LNCaP clone FGC (cell line): Measurements from ENCODE around the gene MSL1.

Source experiments
- DNase-seq: peaks from one replicate; pipeline ENCODE4 v3.0.0-alpha.2; 2011; ENCODE audit warnings: low read depth
- H3K4me3 ChIP-seq: 2 replicates; pipeline ENCODE4 v1.5.1; 2011; ENCODE audit warnings: mild to moderate bottlenecking, low read depth, low read length, control low read depth
- TF ChIP-seq, protein P1 (sequence below): IDR thresholded peaks from 2 replicates; pipeline ENCODE4 v1.5.1; 2012; ENCODE audit warnings: mild to moderate bottlenecking; ENCODE audit not compliant: control insufficient read depth, insufficient read depth; ENCODE audit errors: extremely low read depth

The MSL1 gene

DNA sequence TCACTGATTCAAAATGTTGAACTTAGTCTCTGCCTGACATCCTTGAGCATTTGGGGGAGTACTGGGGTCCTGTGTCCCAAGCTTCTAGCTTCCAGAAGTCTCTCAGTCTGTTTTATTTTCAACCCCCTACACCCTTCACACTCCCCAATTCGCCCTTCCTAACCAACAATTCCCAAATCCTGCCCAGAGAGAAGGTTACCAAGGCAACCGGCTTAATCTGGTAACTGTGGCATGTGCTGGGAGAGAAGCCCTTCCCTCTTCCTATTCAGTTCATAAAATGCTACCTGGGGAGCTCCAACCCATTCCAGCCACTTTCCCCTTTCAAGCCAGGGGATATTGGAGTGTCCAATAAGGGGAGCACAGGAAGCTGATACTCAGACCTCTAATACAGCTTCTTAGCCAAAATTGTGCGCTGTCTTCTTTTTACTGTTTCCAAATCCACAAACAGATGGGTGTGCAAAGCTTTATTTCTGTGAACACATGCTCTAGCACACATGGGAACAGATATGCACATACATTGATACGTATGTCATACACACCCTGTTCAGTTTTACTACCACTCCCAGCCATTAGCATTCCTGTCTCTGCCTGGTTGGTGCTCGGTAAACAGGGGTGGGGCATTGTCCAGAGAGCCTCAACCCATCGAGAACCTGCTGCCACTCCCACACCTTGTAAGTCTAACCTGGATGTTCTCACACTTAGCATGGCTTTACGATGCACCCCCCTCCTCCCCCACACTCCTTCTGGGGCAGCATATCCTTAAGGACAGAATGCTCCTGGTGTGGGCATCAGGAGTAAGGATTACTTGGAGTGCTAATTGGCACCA lies 54.4 kb downstream of the MSL1 start:
- TF ChIP-seq, protein P1, sequence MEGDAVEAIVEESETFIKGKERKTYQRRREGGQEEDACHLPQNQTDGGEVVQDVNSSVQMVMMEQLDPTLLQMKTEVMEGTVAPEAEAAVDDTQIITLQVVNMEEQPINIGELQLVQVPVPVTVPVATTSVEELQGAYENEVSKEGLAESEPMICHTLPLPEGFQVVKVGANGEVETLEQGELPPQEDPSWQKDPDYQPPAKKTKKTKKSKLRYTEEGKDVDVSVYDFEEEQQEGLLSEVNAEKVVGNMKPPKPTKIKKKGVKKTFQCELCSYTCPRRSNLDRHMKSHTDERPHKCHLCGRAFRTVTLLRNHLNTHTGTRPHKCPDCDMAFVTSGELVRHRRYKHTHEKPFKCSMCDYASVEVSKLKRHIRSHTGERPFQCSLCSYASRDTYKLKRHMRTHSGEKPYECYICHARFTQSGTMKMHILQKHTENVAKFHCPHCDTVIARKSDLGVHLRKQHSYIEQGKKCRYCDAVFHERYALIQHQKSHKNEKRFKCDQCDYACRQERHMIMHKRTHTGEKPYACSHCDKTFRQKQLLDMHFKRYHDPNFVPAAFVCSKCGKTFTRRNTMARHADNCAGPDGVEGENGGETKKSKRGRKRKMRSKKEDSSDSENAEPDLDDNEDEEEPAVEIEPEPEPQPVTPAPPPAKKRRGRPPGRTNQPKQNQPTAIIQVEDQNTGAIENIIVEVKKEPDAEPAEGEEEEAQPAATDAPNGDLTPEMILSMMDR = no peak
- peak; percentile 41 for DNase-seq
- H3K4me3 ChIP-seq = no peak overlapping the region

DNA sequence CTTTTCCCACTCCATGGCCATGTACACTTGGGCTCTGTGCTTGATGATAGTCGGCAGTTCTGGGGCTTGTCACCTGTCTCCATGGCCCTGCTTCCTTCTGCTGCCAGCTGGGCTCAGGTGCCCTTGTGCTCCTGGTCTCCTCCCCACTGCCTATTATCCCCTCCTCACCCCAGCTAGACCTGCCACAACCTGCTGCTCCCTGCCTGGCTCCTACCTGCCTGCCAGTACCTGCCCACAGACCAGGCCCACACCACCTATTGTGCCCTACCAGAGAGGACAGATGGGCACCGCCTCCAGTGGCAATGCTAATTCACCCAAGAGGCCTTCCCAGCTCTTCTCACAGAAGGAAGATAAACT lies 55.0 kb downstream of the MSL1 start:
- TF ChIP-seq, protein P1 = no peak
- H3K4me3 ChIP-seq = peak overlapping the region; percentile 38

DNA sequence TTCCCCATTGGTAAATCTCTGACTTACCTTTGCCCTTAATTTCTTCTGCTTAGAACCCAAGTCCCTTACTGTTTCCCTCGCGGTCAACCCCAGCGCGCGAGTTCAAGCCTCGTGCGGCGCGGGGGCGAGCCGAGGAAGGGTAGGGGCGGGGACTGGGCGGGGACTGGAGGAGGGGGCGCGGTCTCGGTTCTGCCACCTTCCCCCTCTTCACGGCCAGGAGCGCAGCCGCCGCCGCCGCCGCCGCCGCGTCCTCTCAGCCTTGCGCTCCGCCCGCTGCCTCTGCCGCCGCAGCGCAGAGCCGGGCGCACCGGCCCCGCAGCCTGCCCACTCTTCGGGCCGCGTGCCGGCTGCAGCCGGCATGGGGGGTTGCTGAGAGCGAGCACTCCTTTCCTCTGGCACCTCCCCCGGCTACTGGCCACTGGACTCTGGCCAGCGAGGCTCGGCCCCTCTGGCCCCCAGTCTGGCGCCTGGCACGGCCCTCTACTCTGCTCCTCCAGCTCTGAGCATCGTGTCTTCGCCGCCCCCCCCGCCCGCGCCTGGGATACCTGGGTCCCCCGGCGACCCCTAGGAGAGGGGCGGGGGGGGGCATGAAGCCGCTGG lies 55.6 kb downstream of the MSL1 start, which contains the start of gene RAPGEFL1:
RAPGEFL1 (plus strand) TSS at position 196 of the 600 bp plus-strand sequence; CDS start at position 588, 392 bp downstream.
- H3K4me3 ChIP-seq = peak within 1 kb of the TSS; percentile 55
- no peak for DNase-seq
- TF ChIP-seq, protein P1 = no peak

More for the DNA sequence above, 55.0 kb downstream of the MSL1 start:
- peak; percentile 21 for DNase-seq

DNA sequence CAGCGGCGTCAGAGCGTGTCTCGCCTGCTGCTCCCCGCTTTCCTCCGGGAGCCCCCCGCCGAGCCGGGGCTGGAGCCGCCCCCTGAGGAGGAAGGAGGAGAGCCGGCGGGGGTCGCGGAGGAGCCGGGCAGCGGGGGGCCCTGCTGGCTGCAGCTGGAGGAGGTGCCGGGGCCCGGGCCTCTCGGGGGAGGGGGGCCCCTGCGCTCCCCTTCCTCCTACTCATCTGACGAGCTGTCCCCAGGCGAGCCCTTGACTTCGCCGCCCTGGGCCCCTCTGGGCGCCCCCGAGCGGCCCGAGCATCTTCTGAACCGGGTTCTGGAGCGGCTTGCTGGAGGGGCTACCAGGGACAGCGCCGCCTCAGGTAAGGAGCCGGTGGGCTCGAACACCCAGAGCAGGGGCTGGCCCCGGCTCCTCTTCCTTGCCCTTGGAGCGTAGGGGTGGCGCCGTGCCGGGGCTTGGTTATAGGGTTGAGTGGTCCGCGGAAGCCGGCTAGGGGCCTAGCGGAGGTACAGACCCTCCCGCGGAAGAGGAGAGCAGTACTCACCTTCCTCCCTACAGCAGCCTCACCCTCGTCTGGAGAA lies 56.3 kb downstream of the MSL1 start:
- TF ChIP-seq, protein P1 = no peak
- H3K4me3 ChIP-seq = peak overlapping the region; percentile 55; the same call in 1 of the 2 replicates
- DNase-seq = no peak

DNA sequence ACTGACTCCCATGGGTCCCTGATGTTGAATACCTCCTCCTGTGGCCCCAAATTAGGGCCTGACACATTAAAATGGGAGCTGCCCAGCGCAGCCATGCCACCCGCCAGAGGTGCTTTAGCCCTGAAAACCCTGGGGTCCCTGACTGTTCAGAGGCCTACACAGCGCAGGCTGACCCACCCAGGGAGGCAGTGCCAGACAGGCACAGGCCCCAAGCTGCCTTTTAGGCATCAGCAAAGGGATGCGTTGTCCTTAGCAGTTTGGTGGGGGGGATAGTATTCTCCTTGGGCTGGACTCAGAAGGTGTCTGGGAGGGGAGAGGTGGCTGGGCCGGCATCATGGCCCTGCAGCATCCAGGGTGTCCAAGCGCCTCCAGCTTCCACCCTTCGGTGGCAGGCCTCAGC lies 56.9 kb downstream of the MSL1 start:
- no peak for DNase-seq
- no peak overlapping the region for H3K4me3 ChIP-seq

DNA sequence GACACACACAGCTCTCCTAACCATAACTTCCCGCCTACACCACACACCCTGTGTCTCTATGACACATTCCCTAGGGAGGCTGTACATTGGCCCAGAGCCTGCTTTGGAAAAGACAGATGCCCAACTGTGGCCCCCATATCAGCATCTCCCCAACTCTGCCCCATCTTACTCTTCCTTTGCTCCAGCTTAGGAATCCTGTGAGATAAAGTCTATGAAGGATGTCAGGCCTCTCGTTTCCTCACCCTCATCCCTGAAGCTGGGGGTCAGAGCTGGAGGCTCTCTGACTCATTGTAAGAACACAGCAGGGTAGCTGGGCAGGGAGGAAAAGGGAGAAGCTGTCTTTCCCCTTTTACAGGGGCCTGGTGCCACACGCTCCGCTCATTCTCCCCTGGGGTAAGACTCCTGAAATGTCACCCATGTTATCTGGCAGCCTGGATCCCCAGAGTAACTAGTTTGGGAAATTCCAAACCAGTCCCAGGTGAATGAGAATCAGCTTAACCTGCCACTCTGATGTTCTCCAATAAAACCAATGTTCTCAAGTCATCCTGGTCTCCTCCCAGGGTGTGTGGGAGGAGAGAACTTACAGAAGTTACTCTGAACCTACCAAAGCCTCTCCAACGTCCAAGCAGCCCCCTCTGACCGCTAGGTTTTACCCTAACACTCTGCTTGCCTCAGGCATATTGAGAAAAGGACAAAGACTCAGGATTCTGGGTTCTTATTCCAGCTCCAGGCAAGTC lies 58.3 kb downstream of the MSL1 start:
- TF ChIP-seq, protein P1 = no peak
- no peak overlapping the region for H3K4me3 ChIP-seq
- no peak for DNase-seq

More for the DNA sequence above, 56.9 kb downstream of the MSL1 start:
- TF ChIP-seq, protein P1 = no peak
